GM18526 (cell line): ENCODE results near the gene NWD2.

Source experiments
- POLR2A ChIP-seq: IDR thresholded peaks from 3 replicates; pipeline ENCODE4 v1.6.1; 2011; ENCODE audit not compliant: insufficient read length; ENCODE audit errors: extremely low read depth

The NWD2 gene

GRCh38 chr4:37422102-37422501, 177.6 kb downstream of the NWD2 start:
- TF ChIP-seq POLR2A: no peak

- no peak for TF ChIP-seq POLR2A
Measured at GRCh38 chr4:37422638-37423037, 178.1 kb downstream of the NWD2 start.

- TF ChIP-seq POLR2A: no peak
Measured at GRCh38 chr4:37423310-37423709, 178.8 kb downstream of the NWD2 start.

- TF ChIP-seq POLR2A: no peak
Measured at GRCh38 chr4:37424753-37425152, 180.2 kb downstream of the NWD2 start.

- TF ChIP-seq POLR2A: no peak
Measured at GRCh38 chr4:37425857-37426256, 181.3 kb downstream of the NWD2 start.

GRCh38 chr4:37427193-37427592, 182.7 kb downstream of the NWD2 start:
- no peak for TF ChIP-seq POLR2A

- TF ChIP-seq POLR2A: no peak
Measured at GRCh38 chr4:37429906-37430305, 185.4 kb downstream of the NWD2 start.

- no peak for TF ChIP-seq POLR2A
Measured at GRCh38 chr4:37430718-37431416, 186.3 kb downstream of the NWD2 start.

GRCh38 chr4:37431417-37431743, 186.8 kb downstream of the NWD2 start:
- no peak for TF ChIP-seq POLR2A

GRCh38 chr4:37434469-37434868, 189.9 kb downstream of the NWD2 start:
- TF ChIP-seq POLR2A: no peak

- no peak for TF ChIP-seq POLR2A
Measured at GRCh38 chr4:37436546-37436945, 192.0 kb downstream of the NWD2 start.

- no peak for TF ChIP-seq POLR2A
Measured at GRCh38 chr4:37437163-37437562, 192.6 kb downstream of the NWD2 start.

GRCh38 chr4:37438564-37439279, 194.2 kb downstream of the NWD2 start:
- TF ChIP-seq POLR2A: no peak

GRCh38 chr4:37439809-37440474, 195.4 kb downstream of the NWD2 start:
- no peak for TF ChIP-seq POLR2A

GRCh38 chr4:37440501-37440900, 196.0 kb downstream of the NWD2 start:
- no peak for TF ChIP-seq POLR2A

GRCh38 chr4:37441231-37442061, 196.9 kb downstream of the NWD2 start:
- no peak for TF ChIP-seq POLR2A

- no peak for TF ChIP-seq POLR2A
Measured at GRCh38 chr4:37442062-37442323, 197.4 kb downstream of the NWD2 start.
